ENCODE data around the gene GTF3C4.

GRCh38 chr9:132733260-132733815 lies 63.1 kb downstream of the GTF3C4 start:
- TF ChIP-seq CTCF (conservative IDR thresholded peaks at IDR 0.05; ENCODE audit: low read depth, low read length) (no peak), EZH2 (IDR thresholded peaks at IDR 0.05; ENCODE audit: borderline replicate concordance, low read depth, low read length, poor library complexity, severe bottlenecking) (no peak)

All from A673 (cell line).